HepG2 (cell line): Measurements from ENCODE around the gene CHCHD6. TPM values are rescaled to one million over a fixed set of nuclear protein-coding genes. Genes with fewer than 3 reads are reported as not detected.
A peak's percentile ranks its signal among the peaks of the same experiment; 100 is the strongest.

Experiments used
- ATAC-seq: fragments of 200-7000 bp; cut with Tn5 transposase; 3 replicates; pipeline ENCODE4 v1.9.1; 2020; ENCODE audit warnings: mild to moderate bottlenecking, moderate library complexity
- BruUV-seq: library from RNA; stranded (reverse); fragments of 400-500 nt; replicated peaks from 2 replicates; lab custom pipeline; 2021; lab: Mats Ljungman, UMichigan
- CTCF ChIA-PET: fragments of 300-600 bp; formaldehyde crosslinking; extraction: SDS; loops from one replicate; lab custom pipeline; 2021; ENCODE audit warnings: low total read pairs, inconsistent platforms, low intra/inter-chr PET ratio; lab: Yijun Ruan, JAX
- POLR2A ChIA-PET: fragments of 350-600 bp; sonication (Branson Sonifier 250); formaldehyde crosslinking; loops from one replicate; lab custom pipeline; 2020; ENCODE audit warnings: antibody characterized with exemption, inconsistent platforms; lab: Yijun Ruan, JAX
- DNase-seq: peaks from one replicate; pipeline ENCODE4 v3.0.0-alpha.2; 2015; ENCODE audit warnings: low spot score
- FAIRE-seq: peaks from 3 replicates; lab custom pipeline; 2011; peaks lifted over from hg19 to GRCh38; lab: Jason Lieb, UNC
- H2AFZ ChIP-seq: one replicate; pipeline ENCODE4 v1.6.1; 2011; ENCODE audit warnings: low read length, inconsistent platforms
- H3K27ac ChIP-seq: fragments of 300-600 bp; 3 replicates; pipeline ENCODE4 v1.8.0; 2011; ENCODE audit warnings: mixed run types, mild to moderate bottlenecking, mixed read lengths, low read length, inconsistent platforms; ENCODE audit not compliant: insufficient read depth; ENCODE audit errors: extremely low read length
- H3K27me3 ChIP-seq, 2 experiments: fragments of 200-600 bp in 1 of 2; 2 replicates in 1 of 2; 3 replicates in 1 of 2; pipeline versions ENCODE4 v1.6.0 to v1.8.0; 2011; ENCODE audit warnings: low read length in 2 of 2, mild to moderate bottlenecking in 2 of 2, moderate library complexity in 2 of 2, inconsistent platforms in 1 of 2; ENCODE audit not compliant: insufficient read depth in 2 of 2, control insufficient read depth in 1 of 2
- H3K36me3 ChIP-seq, 2 experiments: fragments of 200-600 bp in 1 of 2; replicated peaks in 1 of 2; 2 replicates in 1 of 2; 3 replicates in 1 of 2; pipeline versions ENCODE4 v1.5.1 to v1.8.0; 2011; ENCODE audit warnings: low read length in 2 of 2, inconsistent platforms in 1 of 2; ENCODE audit not compliant: insufficient read depth in 2 of 2, control insufficient read depth in 1 of 2
- H3K4me1 ChIP-seq: 2 replicates; pipeline ENCODE4 v1.5.1; 2012; ENCODE audit warnings: low read length, inconsistent platforms; ENCODE audit not compliant: insufficient read depth
- H3K4me2 ChIP-seq: 2 replicates; pipeline ENCODE4 v1.6.0; 2011; ENCODE audit warnings: low read depth, low read length, inconsistent platforms
- H3K4me3 ChIP-seq, 3 experiments: fragments of 200-600 bp in 1 of 3; sonication (generic), shearing (Covaris generic) in 1 of 3; replicated peaks in 1 of 3; 2 replicates each; pipeline ENCODE4 v1.5.1; 2011 to 2016; ENCODE audit warnings: low read length in 3 of 3, inconsistent platforms in 2 of 3, low read depth in 2 of 3, mild to moderate bottlenecking in 2 of 3, control low read depth in 1 of 3, mixed read lengths in 1 of 3; ENCODE audit not compliant: insufficient read depth in 1 of 3
- H3K79me2 ChIP-seq: one replicate; pipeline ENCODE4 v1.6.1; 2011; ENCODE audit warnings: low read length, inconsistent platforms; ENCODE audit not compliant: insufficient read depth
- H3K9ac ChIP-seq: 2 replicates; pipeline ENCODE4 v1.6.0; 2011; ENCODE audit warnings: mild to moderate bottlenecking, low read depth, low read length, inconsistent platforms; ENCODE audit not compliant: insufficient read depth
- H3K9me3 ChIP-seq: 2 replicates; pipeline ENCODE4 v1.5.1; 2012; ENCODE audit warnings: mild to moderate bottlenecking, low read length
- H4K20me1 ChIP-seq: 2 replicates; pipeline ENCODE4 v1.6.0; 2011; ENCODE audit warnings: inconsistent platforms, mild to moderate bottlenecking, low read length, moderate library complexity; ENCODE audit not compliant: insufficient read depth
- AGO2 ChIP-seq: fragments of 200-400 bp; formaldehyde crosslinking; optimal IDR thresholded peaks from 2 replicates; pipeline ENCODE3; 2017; ENCODE audit warnings: mild to moderate bottlenecking, low read depth, low read length, moderate library complexity
- ATAD3A ChIP-seq: sonication (generic); formaldehyde crosslinking; IDR thresholded peaks from 2 replicates; pipeline ENCODE4 v1.4.0; 2020; ENCODE audit warnings: missing genetic modification reagents
- CBX1 ChIP-seq: IDR thresholded peaks from one replicate; pipeline ENCODE4 v1.6.1; 2016; ENCODE audit warnings: antibody characterized with exemption, low read depth
- FOXA1 ChIP-seq, 2 experiments: fragments of 450-650 bp in 1 of 2; sonication (generic) in 1 of 2; formaldehyde crosslinking in 1 of 2; IDR thresholded peaks; 2 replicates each; pipeline versions ENCODE4 v1.4.0 to v1.6.1; 2016 to 2020; ENCODE audit warnings: missing genetic modification reagents in 1 of 2
- MBNL3 ChIP-seq: fragments of 250-450 bp; sonication (Bioruptor Pico); conservative IDR thresholded peaks from 2 replicates; pipeline ENCODE4 v1.8.0; 2022; ENCODE audit warnings: mild to moderate bottlenecking, inconsistent platforms
- NFYC ChIP-seq: IDR thresholded peaks from 2 replicates; pipeline ENCODE4 v1.6.1; 2016; ENCODE audit warnings: missing genetic modification reagents, missing compliant biosample characterization
- NONO ChIP-seq, 2 experiments: fragments of 450-650 bp in 1 of 2; sonication (generic) in 1 of 2; formaldehyde crosslinking in 1 of 2; IDR thresholded peaks in 1 of 2; conservative IDR thresholded peaks in 1 of 2; 2 replicates each; pipeline versions ENCODE4 v1.6.1 to v1.8.0; 2017 to 2022; ENCODE audit warnings: mild to moderate bottlenecking in 1 of 2, missing genetic modification reagents in 1 of 2, moderate library complexity in 1 of 2
- NR2F2 ChIP-seq: IDR thresholded peaks from 2 replicates; pipeline ENCODE4 v1.6.1; 2012; ENCODE audit warnings: low read depth, inconsistent platforms, borderline replicate concordance
- RBFOX2 ChIP-seq: fragments of 200-400 bp; formaldehyde crosslinking; IDR thresholded peaks from 2 replicates; pipeline ENCODE4 v1.6.1; 2017; ENCODE audit warnings: low read depth, mild to moderate bottlenecking, low read length
- SP140L ChIP-seq: sonication (generic); formaldehyde crosslinking; IDR thresholded peaks from 2 replicates; pipeline ENCODE4 v1.4.0; 2020; ENCODE audit warnings: missing genetic modification reagents, borderline replicate concordance
- ZBTB33 ChIP-seq: sonication (generic); formaldehyde crosslinking; IDR thresholded peaks from 2 replicates; pipeline ENCODE4 v1.4.0; 2020; ENCODE audit warnings: missing genetic modification reagents
- ZNF264 ChIP-seq: sonication (generic); formaldehyde crosslinking; IDR thresholded peaks from 2 replicates; pipeline ENCODE4 v1.4.0; 2020; ENCODE audit warnings: missing genetic modification reagents
- ZNF530 ChIP-seq: sonication (generic); formaldehyde crosslinking; IDR thresholded peaks from 2 replicates; pipeline ENCODE4 v1.5.0; 2020; ENCODE audit warnings: low read depth, mild to moderate bottlenecking, missing genetic modification reagents
- ZNF644 ChIP-seq: IDR thresholded peaks from 2 replicates; pipeline ENCODE4 v1.6.1; 2016; ENCODE audit warnings: low read depth
- WGBS: methylation state at CpG from one replicate; pipeline ENCODE4 v1.1.6; 2017; ENCODE audit warnings: low lambda C conversion rate; 5-methylcytosine and 5-hydroxymethylcytosine counted together
- in situ Hi-C: cut with HindIII; loops from 2 replicates; pipeline ENCODE4 v1.10.0; 2017; ENCODE audit warnings: low pct_unique_long_range_greater_than_20kb; ENCODE audit not compliant: extremely low pct_ligation_motif_present
- intact Hi-C: fragments of 100-400 bp; cut with micrococcal nuclease; formaldehyde crosslinking; loops from one replicate; pipeline ENCODE4 v1.10.0; 2022; ENCODE audit not compliant: unreplicated experiment
- polyA plus RNA-seq, 8 experiments: library from polyadenylated mRNA; depleted of rRNA in 3 of 8; stranded (reverse) in 7 of 8; unstranded in 1 of 8; fragments of >200 nt; fragmentation: Illumina TruSeq in 4 of 8; extraction: Trizol in 4 of 8; gene quantifications; 2 replicates each; pipeline versions ENCODE4 v1.2.1 to v1.2.3, GENCODE V29; 2011 to 2016; ENCODE audit warnings: low read depth in 4 of 8, missing spikeins in 1 of 8, mixed read lengths in 1 of 8; ENCODE audit not compliant: insufficient read depth in 1 of 8
- total RNA-seq, 5 experiments: library from RNA; depleted of rRNA; stranded (reverse); fragments of >200 nt; fragmentation: Illumina TruSeq; extraction: Trizol; gene quantifications; 2 replicates each; pipeline ENCODE4 v1.2.3, GENCODE V29; 2016; ENCODE audit warnings: low read depth in 1 of 5

The CHCHD6 gene
- total and polyA plus RNA-seq, 2 of the 13 experiments (the other 11 are each of a cell fraction or from before 2014, with no cell fraction given), result 20.3 to 20.8 TPM

DNA sequence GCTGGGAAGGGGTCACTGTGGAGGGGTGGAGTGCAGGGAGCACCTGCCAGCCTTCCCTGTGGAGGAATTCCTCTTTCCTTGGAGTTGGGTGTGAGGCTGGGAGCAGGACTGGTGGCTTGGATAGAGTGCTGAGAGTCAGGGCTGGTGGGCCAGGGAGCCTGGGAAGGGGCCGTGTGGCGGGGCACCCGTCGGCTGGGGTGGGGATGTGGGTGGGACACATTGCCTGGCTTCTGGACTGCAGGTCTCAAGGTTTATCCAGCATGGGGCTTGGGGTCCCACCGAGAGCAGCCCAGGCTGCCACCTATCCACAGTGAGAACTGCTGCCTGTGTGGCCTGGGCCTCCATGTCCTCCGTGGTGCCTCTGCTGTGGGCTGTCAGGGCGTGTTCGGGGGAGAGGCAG lies 283.6 kb downstream of the CHCHD6 start:
- no TSS peak for BruUV-seq
- FAIRE-seq (no peak), DNase-seq (no peak), ATAC-seq (no peak)
- intact Hi-C loops, result loop anchor here (10.0 kb wide), 2 partner anchors 313 to 557 kb away; no protein-coding TSS in a partner anchor
- H3K27ac ChIP-seq, result no peak overlapping the region
- no peak overlapping the region for H3K9ac ChIP-seq
- no peak overlapping the region for H2AFZ ChIP-seq
- H3K9me3 ChIP-seq, result no peaks in the 10 kb centered on the region
- WGBS, result 93% methylated on average over 2 of the region's 8 CpGs
- TF ChIP-seq AGO2 (peak; percentile 26), ZNF644 (CRISPR knock-in tag) (no peak), ZNF530 (no peak), NFYC (CRISPR knock-in tag) (no peak), SP140L (CRISPR knock-in tag) (no peak), ZNF264 (CRISPR knock-in tag) (no peak), ATAD3A (CRISPR knock-in tag) (no peak), MBNL3 (CRISPR knock-in tag) (no peak)
- ChIA-PET CTCF (no interaction called here), POLR2A (no interaction called here)
- H3K36me3 ChIP-seq, result peaks cover 16 to 21% of the 10 kb centered on the region in 2 experiments; a peak in 4 of 5 replicates
- peaks cover 21% of the 10 kb centered on the region; the same call in 1 of the 2 replicates for H4K20me1 ChIP-seq
- H3K4me3 ChIP-seq, result no peak overlapping the region
- peaks cover 12% of the 10 kb centered on the region for H3K4me1 ChIP-seq
- H3K79me2 ChIP-seq, result peaks cover 15% of the 10 kb centered on the region
- in situ Hi-C loops, result no loop called here
- H3K4me2 ChIP-seq, result no peak overlapping the region
- no peaks in the 10 kb centered on the region for H3K27me3 ChIP-seq

DNA sequence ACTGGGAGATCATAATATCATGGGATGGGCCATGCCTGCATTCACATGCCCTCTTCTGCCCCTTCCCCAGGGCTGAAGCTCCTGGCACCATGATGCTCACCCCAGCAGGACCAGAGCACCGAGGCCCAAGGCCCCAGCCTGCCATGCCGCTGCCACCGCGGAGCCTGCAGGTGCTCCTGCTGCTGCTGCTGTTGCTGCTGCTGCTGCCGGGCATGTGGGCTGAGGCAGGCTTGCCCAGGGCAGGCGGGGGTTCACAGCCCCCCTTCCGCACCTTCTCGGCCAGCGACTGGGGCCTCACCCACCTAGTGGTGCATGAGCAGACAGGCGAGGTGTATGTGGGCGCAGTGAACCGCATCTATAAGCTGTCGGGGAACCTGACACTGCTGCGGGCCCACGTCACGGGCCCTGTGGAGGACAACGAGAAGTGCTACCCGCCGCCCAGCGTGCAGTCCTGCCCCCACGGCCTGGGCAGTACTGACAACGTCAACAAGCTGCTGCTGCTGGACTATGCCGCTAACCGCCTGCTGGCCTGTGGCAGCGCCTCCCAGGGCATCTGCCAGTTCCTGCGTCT lies 284.5 kb downstream of the CHCHD6 start:
- Histone ChIP-seq H3K4me2 (no peak overlapping the region), H3K27ac (no peak overlapping the region)

More for the DNA sequence above, 284.5 kb downstream of the CHCHD6 start:
- peaks cover 15% of the 10 kb centered on the region for H3K79me2 ChIP-seq
- no peaks in the 10 kb centered on the region for H3K27me3 ChIP-seq
- POLR2A ChIA-PET, result no interaction called here
- peaks cover 19 to 21% of the 10 kb centered on the region in 2 experiments; a peak in 4 of 5 replicates for H3K36me3 ChIP-seq
- 100% methylated on average over 2 of the region's 26 CpGs for WGBS
- FAIRE-seq, result no peak
- peaks cover 21% of the 10 kb centered on the region; the same call in 1 of the 2 replicates for H4K20me1 ChIP-seq
- no peak for DNase-seq
- peaks cover 11% of the 10 kb centered on the region for H3K4me1 ChIP-seq
- no peak overlapping the region for H3K4me3 ChIP-seq
- CTCF ChIA-PET, result no interaction called here
- no peak overlapping the region for H2AFZ ChIP-seq
- ATAC-seq, result no peak
- TF ChIP-seq NR2F2, result no peak
- TF ChIP-seq CBX1, result no peak
- peak; percentile 62 for TF ChIP-seq ZBTB33 (CRISPR knock-in tag)
- TF ChIP-seq RBFOX2, result 0 out of 2 replicates have a peak, but pooled peaks have one; percentile 15
- TF ChIP-seq FOXA1 (IDR thresholded peaks at IDR 0.05), result no peak
- no peak for TF ChIP-seq FOXA1 (CRISPR knock-in tag; IDR thresholded peaks at IDR 0.05)
- no peak for TF ChIP-seq NONO (IDR thresholded peaks at IDR 0.05)
- no peak for TF ChIP-seq NONO (CRISPR knock-in tag; conservative IDR thresholded peaks at IDR 0.05)
- H3K9ac ChIP-seq, result no peak overlapping the region
- intact Hi-C loops, result loop anchor here (10.0 kb wide), 2 partner anchors 314 to 556 kb away; no protein-coding TSS in a partner anchor
- in situ Hi-C loops, result no loop called here
- BruUV-seq, result no TSS peak
- no peaks in the 10 kb centered on the region for H3K9me3 ChIP-seq
